ENCODE measurements around the gene MORN1.

MORN1 gene

GRCh38 chr1:2435746-2436355 lies 44.5 kb upstream of the MORN1 start:
- TF ChIP-seq EZH2phosphoT487 (IDR thresholded peaks at IDR 0.05; ENCODE audit: borderline replicate concordance, low read length): no peak
- TF ChIP-seq CTCF (IDR thresholded peaks at IDR 0.05; ENCODE audit: low read depth, low read length, poor library complexity, severe bottlenecking): no peak
- Histone ChIP-seq H3K4me1 (ENCODE audit: control insufficient read depth, low read length) (no peaks in the 10 kb centered on the region), H3K4me3 (ENCODE audit: low read length) (no peak overlapping the region), H3K79me2 (ENCODE audit: control insufficient read depth, low read length) (no peaks in the 10 kb centered on the region), H3K4me2 (ENCODE audit: low read length) (no peak overlapping the region), H3K36me3 (ENCODE audit: control insufficient read depth, low read length) (no peaks in the 10 kb centered on the region), H3K9me3 (ENCODE audit: control insufficient read depth, insufficient read depth, low read length) (no peaks in the 10 kb centered on the region), H3K27ac (ENCODE audit: low read depth, low read length) (no peak overlapping the region), H4K20me1 (ENCODE audit: control insufficient read depth, insufficient read depth, low read depth, low read length) (no peaks in the 10 kb centered on the region), H3F3A (ENCODE audit: control insufficient read depth, insufficient read depth) (no peaks in the 10 kb centered on the region), H3K9me2 (replicated peaks; ENCODE audit: control insufficient read depth, low read length) (no peaks in the 10 kb centered on the region), H3K27me3 (ENCODE audit: control insufficient read depth, low read length) (no peaks in the 10 kb centered on the region)

- H3K4me1 ChIP-seq (ENCODE audit: control insufficient read depth, low read length): no peaks in the 10 kb centered on the region
- H3K27me3 ChIP-seq (ENCODE audit: control insufficient read depth, low read length): no peaks in the 10 kb centered on the region
- peaks cover 3% of the 10 kb centered on the region; the same call in 1 of the 2 replicates for H3K9me3 ChIP-seq (ENCODE audit: control insufficient read depth, insufficient read depth, low read length)
- no peak overlapping the region for H3K4me3 ChIP-seq (ENCODE audit: low read length)
- no peaks in the 10 kb centered on the region for H3K36me3 ChIP-seq (ENCODE audit: control insufficient read depth, low read length)
- TF ChIP-seq EZH2phosphoT487 (IDR thresholded peaks at IDR 0.05; ENCODE audit: borderline replicate concordance, low read length) (no peak), CTCF (IDR thresholded peaks at IDR 0.05; ENCODE audit: low read depth, low read length, poor library complexity, severe bottlenecking) (no peak)
- no peaks in the 10 kb centered on the region for H3K9me2 ChIP-seq (replicated peaks; ENCODE audit: control insufficient read depth, low read length)
- H3F3A ChIP-seq (ENCODE audit: control insufficient read depth, insufficient read depth): no peaks in the 10 kb centered on the region
- H3K27ac ChIP-seq (ENCODE audit: low read depth, low read length): no peak overlapping the region
- H4K20me1 ChIP-seq (ENCODE audit: control insufficient read depth, insufficient read depth, low read depth, low read length): no peaks in the 10 kb centered on the region
- H3K79me2 ChIP-seq (ENCODE audit: control insufficient read depth, low read length): no peaks in the 10 kb centered on the region
- H3K4me2 ChIP-seq (ENCODE audit: low read length): no peak overlapping the region
These were observed 43.7 kb upstream of the MORN1 start for GRCh38 chr1:2435091-2435490.

- H3K9me2 ChIP-seq (replicated peaks; ENCODE audit: control insufficient read depth, low read length): no peaks in the 10 kb centered on the region
- H3K27ac ChIP-seq (ENCODE audit: low read depth, low read length): no peak overlapping the region
- H4K20me1 ChIP-seq (ENCODE audit: control insufficient read depth, insufficient read depth, low read depth, low read length): no peaks in the 10 kb centered on the region
- H3K27me3 ChIP-seq (ENCODE audit: control insufficient read depth, low read length): no peaks in the 10 kb centered on the region
- H3F3A ChIP-seq (ENCODE audit: control insufficient read depth, insufficient read depth): no peaks in the 10 kb centered on the region
- no peak for TF ChIP-seq EZH2phosphoT487 (IDR thresholded peaks at IDR 0.05; ENCODE audit: borderline replicate concordance, low read length)
- TF ChIP-seq CTCF (IDR thresholded peaks at IDR 0.05; ENCODE audit: low read depth, low read length, poor library complexity, severe bottlenecking): no peak
- no peak overlapping the region for H3K4me3 ChIP-seq (ENCODE audit: low read length)
- no peaks in the 10 kb centered on the region for H3K79me2 ChIP-seq (ENCODE audit: control insufficient read depth, low read length)
- no peak overlapping the region for H3K4me2 ChIP-seq (ENCODE audit: low read length)
- H3K4me1 ChIP-seq (ENCODE audit: control insufficient read depth, low read length): no peaks in the 10 kb centered on the region
- H3K36me3 ChIP-seq (ENCODE audit: control insufficient read depth, low read length): no peaks in the 10 kb centered on the region
- H3K9me3 ChIP-seq (ENCODE audit: control insufficient read depth, insufficient read depth, low read length): peaks cover 13% of the 10 kb centered on the region; the same call in 1 of the 2 replicates
These were observed 42.7 kb upstream of the MORN1 start for GRCh38 chr1:2433936-2434655.
